Activated gamma-delta T cell treated with anti-CD3 and anti-CD28 coated beads, Interleukin-2, amount 50 U/mL, for 16 hours (primary cell): ENCODE results near the gene THSD4.

Experiments
- DNase-seq: peaks from one replicate; pipeline ENCODE4 v3.0.0-alpha.2; 2020; ENCODE audit warnings: low read depth

The THSD4 gene

DNA sequence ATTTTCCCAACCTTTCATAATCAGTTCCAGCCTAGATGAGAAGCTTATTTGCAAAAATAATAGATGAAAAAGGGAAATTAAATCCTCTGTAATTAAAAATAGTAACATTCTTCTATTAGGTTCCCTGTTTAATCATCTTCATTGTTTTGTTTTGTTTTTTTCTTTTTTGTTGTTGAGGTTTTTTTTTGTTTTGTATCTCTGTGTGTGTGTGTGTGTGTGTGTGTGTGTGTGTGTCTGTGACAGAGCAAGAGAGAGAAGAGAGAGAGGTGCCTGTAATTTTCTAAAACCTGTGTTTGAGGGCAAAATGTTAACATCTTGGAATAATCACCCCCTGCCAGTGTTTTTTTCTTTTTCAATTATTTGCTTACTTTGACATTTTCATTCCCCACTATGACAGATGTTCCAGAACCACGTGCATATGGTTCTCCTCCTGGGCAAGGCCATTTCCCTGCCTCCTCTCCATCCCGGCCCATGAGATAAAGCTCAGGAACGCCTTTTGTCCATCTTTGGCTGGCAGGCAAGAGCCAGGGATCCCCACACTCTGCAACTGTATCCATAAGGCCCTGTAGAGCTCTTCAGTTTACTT lies 573.3 kb downstream of the THSD4 start:
- no peak for DNase-seq

DNA sequence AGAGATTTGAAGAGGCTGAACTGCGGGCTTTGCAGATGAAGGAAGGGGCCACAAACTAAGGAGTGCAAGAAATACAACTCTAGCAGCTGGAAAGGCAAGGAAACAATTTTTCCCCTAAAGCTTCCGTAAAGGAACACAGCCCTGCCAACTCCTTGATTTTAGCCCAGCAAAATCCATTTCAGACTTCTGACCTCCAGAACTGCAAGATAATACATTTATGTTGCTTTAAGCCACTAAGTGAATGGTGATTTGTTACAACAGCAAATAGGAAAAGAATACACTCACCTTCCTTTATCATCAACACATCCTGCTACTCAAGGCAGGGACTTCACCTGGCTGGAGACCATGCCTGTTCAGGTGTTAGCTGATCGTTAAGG lies 575.8 kb downstream of the THSD4 start:
- no peak for DNase-seq

DNA sequence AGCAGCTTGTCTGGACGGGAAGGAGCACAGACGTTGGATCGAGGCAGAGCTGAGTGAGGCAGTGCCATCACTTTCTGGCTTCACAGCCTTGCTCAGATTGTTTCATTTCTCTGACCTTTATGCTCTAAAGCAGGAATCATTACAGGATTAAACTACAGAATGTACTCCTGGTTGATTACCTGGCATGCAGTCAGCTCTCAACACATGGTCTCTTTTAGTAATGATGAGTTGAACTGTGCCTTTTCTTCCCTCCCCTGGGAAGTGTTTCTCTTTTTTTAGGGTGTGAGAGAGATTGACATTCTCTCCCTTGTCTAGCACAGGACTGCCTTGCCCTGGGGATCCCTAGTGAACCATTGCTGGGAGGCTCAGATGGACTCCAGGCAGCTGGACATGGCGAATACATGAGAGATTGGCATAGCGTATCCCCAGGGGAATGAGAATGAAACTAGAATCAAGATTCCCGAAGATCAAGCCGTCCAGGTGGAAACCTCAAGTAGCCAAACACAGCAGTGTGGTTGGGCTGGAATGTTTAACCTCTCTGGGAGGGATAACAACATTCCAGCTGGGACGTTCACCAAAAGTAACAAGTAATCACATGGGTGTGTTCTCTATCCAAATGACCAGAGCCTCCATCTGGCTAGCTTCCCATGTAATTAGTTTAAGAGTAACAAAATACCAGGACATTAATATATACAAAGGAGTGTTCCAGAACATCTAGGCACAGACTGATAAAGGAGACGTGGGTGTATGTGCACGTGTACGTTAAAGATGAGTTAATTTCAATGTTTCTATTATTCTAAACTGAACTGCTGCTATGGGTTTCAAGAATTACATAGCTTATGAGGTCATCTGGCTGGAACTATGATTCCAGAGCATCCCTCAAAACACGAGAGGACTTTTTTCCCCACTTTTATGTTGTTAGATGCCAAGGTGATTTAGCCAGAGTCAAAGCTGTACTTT lies 576.5 kb downstream of the THSD4 start:
- no peak for DNase-seq

DNA sequence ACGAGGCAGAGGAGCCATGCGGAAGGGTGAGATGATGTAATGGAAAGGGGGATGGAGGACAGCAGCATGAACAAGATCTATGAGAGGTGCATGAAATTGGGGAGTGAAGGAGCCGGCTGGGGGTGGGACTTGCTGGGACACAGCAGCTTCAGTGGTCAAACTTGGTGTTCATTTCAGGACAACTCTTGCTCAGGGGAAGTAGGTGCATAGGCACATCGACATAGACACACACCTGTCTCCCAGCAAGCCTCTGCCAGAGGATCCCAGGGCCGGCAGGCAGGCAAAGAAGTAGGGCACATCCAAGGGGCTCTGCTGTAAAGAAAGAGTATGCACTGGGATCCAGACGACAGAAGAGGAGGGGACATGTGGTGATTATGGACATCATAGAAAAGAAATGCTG lies 582.0 kb downstream of the THSD4 start:
- DNase-seq = no peak

DNA sequence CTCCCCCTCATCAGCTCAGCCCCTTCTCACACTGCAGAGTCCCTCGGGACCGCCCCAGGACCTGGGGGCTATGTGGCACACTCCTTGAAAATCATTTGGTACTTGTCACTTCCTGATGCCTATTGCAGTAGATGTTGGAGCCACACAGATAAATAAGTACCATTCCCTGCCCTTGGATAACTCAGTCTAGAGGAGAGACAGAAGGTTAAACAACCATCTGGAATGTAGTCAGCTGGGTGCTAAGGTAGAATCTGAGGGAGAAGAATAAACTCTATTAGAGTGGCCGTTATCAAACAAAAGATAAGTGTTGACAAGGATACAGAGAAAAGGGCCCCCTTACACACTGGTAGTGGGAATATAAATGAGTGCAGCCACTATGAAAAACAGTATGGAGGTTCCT lies 582.8 kb downstream of the THSD4 start:
- no peak for DNase-seq

DNA sequence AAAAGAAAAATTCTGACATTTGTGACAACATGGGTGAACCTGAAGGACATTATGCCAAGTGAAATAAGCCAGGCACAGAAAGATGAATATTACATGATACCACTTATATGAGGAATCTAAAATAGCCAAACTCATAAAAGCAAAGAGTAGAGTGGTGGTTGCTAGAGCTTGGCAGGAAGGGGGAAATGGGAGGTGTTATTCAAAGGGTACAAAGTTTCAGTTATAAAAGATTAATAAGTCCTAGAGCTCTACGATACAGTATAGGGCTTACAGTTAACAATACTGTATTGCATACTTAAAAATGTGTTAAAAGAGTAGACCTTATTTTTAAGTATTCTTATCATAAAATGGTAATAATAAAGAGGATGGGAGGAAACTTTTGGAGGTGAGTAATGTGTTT lies 583.5 kb downstream of the THSD4 start:
- DNase-seq = no peak

DNA sequence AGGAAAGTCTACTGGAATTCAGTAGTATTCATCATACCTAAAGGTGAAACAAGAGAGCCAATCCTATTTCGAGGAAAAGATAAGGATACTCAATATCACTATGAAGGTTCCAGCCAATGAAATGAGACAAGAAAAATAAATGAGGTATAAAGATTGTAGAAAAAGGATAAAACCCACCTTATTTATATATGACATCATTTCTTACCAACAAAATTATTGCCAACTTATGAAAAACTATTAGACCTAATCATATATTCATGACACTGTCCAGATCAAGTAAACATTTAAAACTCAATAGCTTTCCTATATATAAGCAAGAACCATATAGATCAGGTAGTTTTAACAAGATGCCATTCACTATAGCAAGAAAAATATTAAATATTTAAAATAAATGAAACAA lies 584.7 kb downstream of the THSD4 start:
- DNase-seq = no peak

DNA sequence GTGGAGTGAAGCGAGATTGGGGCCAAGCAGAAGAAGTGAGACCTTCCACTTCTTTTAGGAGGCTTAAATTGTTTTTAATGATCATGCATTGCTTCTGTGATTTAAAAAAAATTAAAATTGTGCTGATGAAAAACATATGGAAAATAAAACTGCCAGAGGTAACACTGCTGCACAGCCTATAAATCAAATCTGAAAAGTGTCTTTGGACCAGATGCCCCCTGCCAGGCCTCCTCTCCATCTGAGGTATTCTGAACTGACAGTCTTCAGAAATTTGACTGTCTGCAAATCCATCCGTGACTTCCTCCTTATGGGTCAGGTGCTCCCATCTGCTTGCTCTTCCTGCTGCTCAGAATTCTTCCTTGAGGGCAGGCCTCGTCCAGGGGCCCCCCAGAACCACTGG lies 586.5 kb downstream of the THSD4 start:
- no peak for DNase-seq

DNA sequence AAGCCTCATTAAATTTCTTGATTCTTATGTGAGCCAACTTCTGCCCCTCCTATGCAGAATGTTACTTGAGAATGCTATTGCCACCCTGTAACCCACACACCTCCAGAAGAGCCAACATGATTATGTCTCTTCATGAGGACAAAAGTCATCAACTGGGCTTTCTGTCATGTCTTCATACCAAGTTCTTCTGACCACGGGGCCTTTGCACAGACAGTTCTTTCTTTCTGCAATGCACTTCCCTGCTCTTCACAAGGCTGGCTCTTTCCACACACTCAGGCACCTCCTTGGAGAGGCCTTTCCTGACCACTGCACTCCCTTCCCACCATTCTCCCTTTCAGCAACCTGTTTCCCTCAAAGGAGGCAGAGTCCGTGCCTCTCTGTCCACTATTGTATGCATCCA lies 587.2 kb downstream of the THSD4 start:
- no peak for DNase-seq

DNA sequence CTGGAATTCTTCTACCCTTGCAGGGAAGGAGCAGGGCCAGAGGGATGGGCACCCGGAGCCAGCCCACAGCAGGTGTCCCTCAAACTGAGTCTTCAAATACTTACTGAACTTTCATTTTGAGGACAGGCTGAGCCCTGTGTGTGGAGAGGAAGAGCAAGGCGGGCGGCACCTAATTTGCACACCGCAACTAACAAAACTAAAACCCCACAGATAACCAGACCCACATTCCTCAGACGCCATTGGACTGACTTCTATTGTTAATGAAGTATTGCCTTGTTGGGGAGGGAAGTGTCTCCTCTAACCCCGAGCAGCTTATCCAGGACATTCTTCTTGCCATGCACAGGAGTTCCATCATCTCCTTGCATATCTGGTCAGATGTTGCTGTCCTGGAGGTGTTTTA lies 589.9 kb downstream of the THSD4 start:
- no peak for DNase-seq

DNA sequence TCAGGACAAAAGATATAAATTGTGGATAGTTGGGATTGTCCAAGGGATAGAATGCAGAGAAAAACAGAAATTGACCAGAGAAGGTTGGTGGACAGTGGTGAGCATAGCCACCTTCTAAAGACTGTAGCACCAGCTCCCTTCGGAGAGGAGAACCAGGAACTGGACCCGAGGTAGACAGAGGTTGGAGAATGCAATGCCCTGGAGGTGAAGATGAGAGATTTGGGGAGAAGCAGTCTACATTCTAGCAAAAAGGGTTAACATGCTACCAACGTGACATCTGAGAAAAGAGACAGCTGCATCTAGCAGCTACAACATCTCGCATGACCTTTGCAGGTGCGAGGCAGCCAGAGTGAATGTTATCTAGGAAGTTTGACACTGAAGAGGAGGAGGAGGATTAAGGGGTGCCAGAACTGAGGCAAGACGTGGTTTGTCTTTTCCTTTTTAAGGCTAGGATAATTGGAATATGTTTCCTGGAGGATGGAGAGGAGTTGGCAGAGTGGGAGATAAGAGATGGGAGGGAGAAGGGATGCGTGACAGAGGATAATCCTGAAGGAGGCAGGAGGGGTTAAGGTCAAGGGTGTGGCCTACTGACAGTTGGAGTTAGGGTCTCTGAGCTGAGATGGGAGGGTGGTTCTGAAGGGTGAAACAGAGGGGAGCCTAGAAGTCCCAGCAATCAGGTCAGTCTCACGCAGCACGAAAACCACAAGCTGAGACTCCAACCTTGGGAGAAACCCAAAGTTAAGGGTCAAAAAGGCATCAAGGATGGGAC lies 591.4 kb downstream of the THSD4 start:
- no peak for DNase-seq

DNA sequence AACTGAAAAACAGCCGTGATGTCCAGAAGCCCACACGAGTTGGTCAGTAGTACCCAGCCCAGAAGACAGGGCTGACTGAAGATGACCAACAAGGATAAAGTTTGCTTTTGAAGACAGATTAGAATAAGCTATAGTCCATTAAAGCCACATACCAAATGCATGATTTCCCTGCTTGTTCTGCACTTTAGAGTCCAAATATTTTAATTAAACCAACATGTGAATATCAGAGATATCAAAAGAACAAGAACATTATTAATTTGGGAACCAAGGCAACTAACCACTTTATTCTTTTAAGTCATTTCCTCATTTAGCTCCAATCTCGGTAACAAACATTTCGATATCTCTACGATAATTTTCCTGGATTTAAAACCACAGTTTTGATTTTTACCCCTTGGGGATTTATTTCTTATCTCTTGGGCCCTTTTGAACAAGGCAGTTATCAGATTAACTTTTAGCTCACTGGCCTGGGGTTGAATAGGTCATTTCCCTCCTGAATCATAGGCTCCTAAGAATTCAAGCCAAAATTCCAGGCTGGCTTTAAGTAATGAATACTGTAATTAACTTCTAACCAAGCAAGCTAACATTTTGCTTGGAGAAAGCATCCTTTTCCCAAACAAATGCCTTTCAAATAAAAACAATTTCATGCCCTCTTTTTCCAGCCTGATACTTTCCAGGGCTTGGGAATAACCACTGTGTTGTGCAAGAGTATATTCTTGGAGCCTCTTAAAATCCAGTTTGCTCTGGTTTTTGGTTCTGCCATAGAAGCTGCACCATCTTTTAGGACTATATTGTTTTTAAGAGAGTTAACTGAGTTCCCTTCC lies 592.2 kb downstream of the THSD4 start:
- DNase-seq = no peak

DNA sequence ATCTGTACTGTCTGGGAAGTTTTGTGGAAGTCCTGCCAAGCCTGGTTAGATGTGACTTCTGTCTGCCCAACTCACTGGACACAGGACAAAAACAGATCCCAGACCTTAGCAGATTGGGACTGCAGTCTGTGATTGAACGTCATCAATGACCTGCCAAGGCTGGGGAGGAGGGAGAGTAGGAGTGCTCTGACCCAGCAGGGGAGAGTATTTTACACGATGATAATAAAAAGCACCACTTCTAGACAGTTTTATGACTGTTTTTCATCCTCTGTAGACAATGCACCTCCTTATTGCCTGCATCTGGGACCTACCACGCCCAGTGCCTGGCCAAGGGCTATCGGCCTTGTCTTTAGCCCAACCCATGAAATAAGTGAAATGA lies 592.8 kb downstream of the THSD4 start:
- DNase-seq = no peak

DNA sequence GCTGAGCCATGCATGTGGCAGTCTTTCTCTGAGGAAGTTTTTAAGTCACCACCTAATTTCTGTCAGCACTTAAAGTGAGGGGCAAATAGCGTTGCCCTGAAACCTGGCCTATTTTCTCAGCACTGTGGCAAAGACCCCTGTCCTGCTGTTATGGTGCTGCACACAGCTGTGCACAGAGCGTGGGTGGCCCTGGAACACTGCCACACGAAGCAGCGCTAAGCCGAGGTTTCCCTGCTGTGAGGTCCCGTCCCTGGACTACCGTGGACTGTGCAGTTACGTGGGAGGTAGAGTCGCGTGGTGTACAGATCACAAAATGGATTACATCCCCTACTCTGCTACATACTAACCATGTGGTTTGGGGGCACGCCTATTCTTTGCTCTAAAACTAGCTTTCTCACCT lies 593.5 kb downstream of the THSD4 start:
- no peak for DNase-seq

DNA sequence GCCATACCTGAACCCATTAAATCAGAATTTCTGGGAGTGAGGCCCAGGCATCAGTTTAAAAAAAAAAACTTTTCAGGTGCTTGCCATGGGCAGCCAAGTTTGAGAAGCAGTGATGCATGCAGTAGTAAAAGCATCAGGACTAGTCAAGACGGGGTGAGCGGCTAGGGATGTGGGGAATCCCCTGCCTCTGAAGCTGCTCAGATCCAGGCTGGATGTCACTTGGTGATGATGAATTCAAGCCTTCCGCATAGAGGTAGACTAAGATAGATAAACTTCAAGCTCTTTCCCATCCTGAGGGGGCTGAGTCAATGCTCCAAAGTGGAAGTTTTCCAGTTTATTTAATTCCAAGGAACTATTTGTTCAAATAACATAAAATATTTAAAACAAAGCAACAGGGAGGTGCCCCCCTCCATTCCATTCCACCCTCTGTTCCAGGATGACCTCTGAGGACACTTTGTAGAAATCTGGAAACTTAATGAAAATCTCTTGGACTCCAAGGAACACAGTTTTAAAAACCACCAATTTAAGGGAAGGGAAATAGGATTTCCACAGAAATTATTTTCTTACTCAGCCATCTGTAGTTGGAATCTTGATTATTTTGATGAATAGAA lies 594.6 kb downstream of the THSD4 start:
- DNase-seq = no peak

DNA sequence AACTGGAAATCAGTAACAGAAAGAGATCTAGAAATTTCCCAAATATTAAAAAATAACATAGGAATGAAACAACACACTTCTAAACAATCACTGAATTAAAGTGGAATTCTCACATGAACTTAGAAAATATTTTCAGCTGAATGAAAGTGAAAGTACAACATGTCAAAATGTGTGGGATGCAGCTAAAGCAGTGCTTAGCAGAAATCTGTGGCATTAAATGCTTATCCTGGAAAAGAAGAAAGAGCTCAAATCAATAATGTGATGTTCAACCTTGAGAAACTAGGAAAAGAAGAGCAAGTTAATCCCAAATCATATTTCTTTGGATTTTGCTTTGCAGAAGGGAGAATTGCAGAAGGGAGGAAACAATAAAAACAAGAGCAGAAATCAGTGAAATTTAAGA lies 596.9 kb downstream of the THSD4 start:
- no peak for DNase-seq

DNA sequence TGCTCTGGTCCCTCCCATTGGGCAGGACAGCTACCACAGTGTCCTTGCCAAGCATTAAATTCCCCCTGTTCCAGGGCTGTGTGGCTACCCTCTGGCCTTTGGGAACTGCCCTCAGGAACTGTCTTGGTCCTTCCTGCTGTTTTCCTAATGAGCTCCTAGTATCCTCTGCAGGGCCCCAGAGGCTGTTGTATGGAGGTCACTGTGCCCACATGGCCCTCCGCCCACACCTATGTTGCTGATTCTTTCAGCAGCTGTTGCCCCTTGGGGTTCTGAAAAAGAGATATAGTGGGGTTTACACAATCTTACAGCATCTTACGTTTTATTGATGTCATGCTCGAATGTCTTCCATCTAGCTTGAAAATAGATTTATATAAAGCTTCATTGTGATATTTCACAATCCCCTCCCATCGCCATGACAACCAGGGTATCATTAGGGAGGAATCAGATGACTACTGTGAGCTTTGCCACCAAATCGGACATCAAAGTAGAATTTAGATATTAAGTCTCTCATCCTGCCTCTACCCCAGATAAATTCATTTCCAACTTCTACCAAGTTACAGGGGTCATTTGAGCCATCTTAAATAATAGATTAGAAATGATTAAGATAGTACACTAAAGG lies 598.0 kb downstream of the THSD4 start:
- no peak for DNase-seq

DNA sequence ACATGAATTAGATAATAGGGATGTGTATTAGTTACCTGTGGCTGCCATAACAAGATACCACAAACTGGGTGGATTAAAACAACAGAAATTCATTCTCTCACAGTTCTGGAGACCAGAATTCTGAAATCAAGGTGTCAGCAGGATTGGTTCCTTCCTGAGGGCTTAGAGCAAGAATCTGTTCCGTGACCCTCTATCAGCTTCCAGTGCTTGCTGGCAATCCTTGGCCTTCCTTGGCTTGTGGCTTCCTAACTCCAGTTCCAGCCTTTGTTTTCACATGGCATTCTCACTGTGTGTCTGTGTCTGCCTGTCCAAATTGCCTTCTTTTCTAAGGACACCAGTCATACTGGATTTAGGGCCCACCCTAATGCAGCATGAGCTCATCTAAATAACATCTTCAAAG lies 600.6 kb downstream of the THSD4 start:
- no peak for DNase-seq

DNA sequence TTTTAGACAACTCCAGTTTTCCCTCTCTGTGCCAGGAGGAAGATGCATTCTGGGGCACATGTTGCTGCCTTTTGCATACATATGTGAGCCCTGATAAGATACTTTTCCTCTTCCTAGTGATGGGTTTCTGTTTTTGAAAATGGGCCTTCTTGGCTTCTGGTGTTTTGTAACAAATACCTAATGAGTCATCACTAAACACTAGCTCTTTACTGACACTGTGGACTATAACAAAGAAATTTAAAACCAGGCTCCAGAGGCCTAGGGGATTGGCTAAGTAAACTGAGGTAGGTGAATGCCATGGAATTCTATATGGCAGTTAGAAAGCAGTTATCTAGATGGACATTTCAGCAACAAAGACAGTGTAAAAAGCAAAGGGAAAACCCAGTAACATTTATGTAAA lies 601.7 kb downstream of the THSD4 start:
- DNase-seq = no peak

DNA sequence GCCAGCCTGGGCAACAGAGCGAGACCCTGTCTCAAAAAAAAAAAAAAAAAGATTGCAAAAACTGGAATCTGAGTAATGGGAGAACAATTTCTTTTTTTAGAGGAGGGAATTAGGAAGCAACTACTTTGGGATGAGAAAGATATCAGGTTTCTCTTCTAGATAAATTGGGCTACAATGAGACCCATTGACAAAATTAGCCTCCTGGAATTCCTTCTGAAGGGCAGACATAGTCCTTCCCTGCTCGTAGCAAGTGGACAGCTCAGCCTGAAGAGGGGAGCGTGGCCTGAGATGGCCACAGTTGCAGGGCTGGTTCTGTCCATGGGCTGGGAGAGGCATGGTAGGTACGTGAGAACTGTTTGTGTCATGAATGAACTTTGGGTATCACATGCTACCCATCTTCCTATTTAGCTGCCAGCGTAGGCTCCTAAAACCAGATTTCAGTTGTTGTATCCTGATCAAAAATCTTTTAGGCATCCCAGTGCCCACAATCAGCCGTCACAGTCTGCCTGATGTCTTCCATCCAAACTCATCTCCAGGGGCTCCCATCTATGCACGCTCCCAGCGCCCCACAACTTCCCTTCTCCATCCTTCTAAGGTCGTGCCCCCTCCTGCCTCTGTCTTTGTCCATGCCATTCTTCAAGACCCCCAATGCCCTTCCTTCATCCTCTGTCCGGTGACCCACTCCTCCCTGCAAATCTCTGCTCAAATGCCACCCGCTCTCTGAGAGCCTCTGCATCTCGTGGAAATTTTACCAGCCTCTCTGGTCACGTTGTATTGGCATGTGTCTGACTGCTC lies 603.0 kb downstream of the THSD4 start:
- no peak for DNase-seq

DNA sequence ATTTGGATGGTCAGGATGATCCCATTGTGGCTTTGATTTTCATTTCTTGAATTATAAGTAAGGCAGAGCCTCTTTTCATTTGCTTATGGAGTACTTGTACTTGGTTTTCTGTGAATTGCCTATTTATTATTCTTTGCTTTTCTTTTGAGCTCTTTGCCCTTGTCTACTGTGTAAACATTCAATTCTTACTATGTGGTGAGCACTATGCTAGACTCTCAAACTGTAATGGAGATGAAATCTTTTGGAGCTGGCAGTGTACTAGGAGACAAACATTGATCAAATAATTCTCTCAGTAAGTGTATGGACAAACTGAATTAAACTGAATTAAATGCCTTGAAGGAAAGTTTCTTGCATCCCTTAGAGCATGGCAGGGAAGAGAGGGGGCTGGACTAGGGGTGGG lies 608.1 kb downstream of the THSD4 start:
- no peak for DNase-seq
